A673 (cell line): Measurements from ENCODE around the gene FBXL17. TPM values are rescaled to one million over a fixed set of nuclear protein-coding genes. Genes with fewer than 3 reads are reported as not detected.

Experiments used
- BruUV-seq: library from RNA; stranded (reverse); fragments of 400-500 nt; replicated peaks from 2 replicates; lab custom pipeline; 2021; lab: Mats Ljungman, UMichigan
- CTCF ChIA-PET: fragments of 300-600 bp; sonication (Branson Sonifier 250); formaldehyde crosslinking; loops from one replicate; lab custom pipeline; 2022; ENCODE audit warnings: antibody characterized with exemption; lab: Charles Lee
- POLR2A ChIA-PET: fragments of 300-600 bp; sonication (Branson Sonifier 250); formaldehyde crosslinking; loops from one replicate; lab custom pipeline; 2022; ENCODE audit warnings: antibody characterized with exemption; ENCODE audit not compliant: low non-redundant PET; lab: Charles Lee
- DNase-seq: peaks from one replicate; pipeline ENCODE4 v3.0.0-alpha.2; 2015; ENCODE audit warnings: low spot score
- H3K27ac ChIP-seq: fragments of 200-600 bp; sonication (generic); 2 replicates; pipeline ENCODE4 v1.5.1; 2016; ENCODE audit warnings: mixed run types, low read depth, mild to moderate bottlenecking, mixed read lengths, antibody characterized with exemption, low read length; ENCODE audit not compliant: poor library complexity, severe bottlenecking
- H3K27me3 ChIP-seq: fragments of 200-600 bp; sonication (generic); replicated peaks from 2 replicates; pipeline ENCODE4 v1.6.1; 2017; ENCODE audit warnings: mixed run types, low read depth, mild to moderate bottlenecking, mixed read lengths, antibody characterized with exemption, low read length; ENCODE audit not compliant: insufficient read depth, poor library complexity
- H3K36me3 ChIP-seq: fragments of 200-600 bp; sonication (generic); 2 replicates; pipeline ENCODE4 v1.6.1; 2016; ENCODE audit warnings: mixed run types, mild to moderate bottlenecking, mixed read lengths, antibody characterized with exemption, low read length; ENCODE audit not compliant: insufficient read depth, poor library complexity, severe bottlenecking
- H3K4me1 ChIP-seq: fragments of 200-600 bp; sonication (generic); 2 replicates; pipeline ENCODE4 v1.6.1; 2017; ENCODE audit warnings: mixed run types, mild to moderate bottlenecking, mixed read lengths, antibody characterized with exemption, low read length; ENCODE audit not compliant: insufficient read depth, poor library complexity, severe bottlenecking
- H3K4me3 ChIP-seq: fragments of 200-600 bp; sonication (generic); 2 replicates; pipeline ENCODE4 v1.5.1; 2016; ENCODE audit warnings: low read depth, mixed run types, mild to moderate bottlenecking, mixed read lengths, low read length; ENCODE audit not compliant: poor library complexity, severe bottlenecking
- H3K9me3 ChIP-seq: fragments of 200-600 bp; sonication (generic); 2 replicates; pipeline ENCODE4 v1.6.1; 2016; ENCODE audit warnings: mixed run types, low read depth, mild to moderate bottlenecking, mixed read lengths, antibody characterized with exemption, low read length; ENCODE audit not compliant: poor library complexity, severe bottlenecking
- CTCF ChIP-seq: fragments of 300-800, 200-600 bp; sonication (generic); conservative IDR thresholded peaks from 2 replicates; pipeline ENCODE4 v1.5.1; 2017; ENCODE audit warnings: low read depth, mild to moderate bottlenecking, antibody characterized with exemption, low read length, moderate library complexity, mixed read lengths
- EZH2 ChIP-seq: fragments of 200-600 bp; sonication (generic); IDR thresholded peaks from 2 replicates; pipeline ENCODE4 v1.6.1; 2017; ENCODE audit warnings: borderline replicate concordance, low read depth, mild to moderate bottlenecking, mixed read lengths, antibody characterized with exemption, low read length; ENCODE audit not compliant: poor library complexity, severe bottlenecking
- intact Hi-C: fragments of 100-400 bp; cut with micrococcal nuclease; formaldehyde crosslinking; loops from one replicate; pipeline ENCODE4 v1.10.0; 2022; ENCODE audit not compliant: unreplicated experiment
- total RNA-seq: library from RNA; stranded (reverse); gene quantifications from 2 replicates; pipeline ENCODE4 v1.2.3, GENCODE V29; 2021

Gene FBXL17
- total RNA-seq, 1 experiment from 2014 or later: 5.7 TPM

DNA sequence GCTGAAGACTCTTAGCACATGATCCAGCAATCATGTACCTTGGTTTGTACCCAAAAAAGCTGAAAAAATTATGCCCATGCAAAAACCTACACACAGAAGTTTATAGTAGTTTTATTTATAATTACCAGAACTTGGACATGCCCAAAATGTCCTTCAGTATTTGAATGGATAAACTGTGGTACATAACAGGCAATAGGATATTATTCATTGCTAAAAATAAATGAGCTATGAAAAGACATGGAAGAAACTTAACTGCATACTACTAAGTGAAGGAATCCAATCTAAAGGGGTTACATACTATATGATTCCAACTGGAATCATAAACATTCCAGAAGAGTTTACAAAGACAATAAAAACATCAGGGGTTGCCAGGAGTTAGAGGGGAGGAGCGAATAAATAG is 25.6 kb downstream of the FBXL17 start:
- no peak overlapping the region for H3K27ac ChIP-seq
- intact Hi-C loops: no loop called here
- no peak for TF ChIP-seq EZH2
- TF ChIP-seq CTCF: no peak
- no peak overlapping the region for H3K4me3 ChIP-seq
- POLR2A ChIA-PET: no interaction called here
- CTCF ChIA-PET: no interaction called here
- no peaks in the 10 kb centered on the region for H3K36me3 ChIP-seq
- no TSS peak for BruUV-seq
- H3K27me3 ChIP-seq: no peaks in the 10 kb centered on the region
- no peaks in the 10 kb centered on the region for H3K4me1 ChIP-seq
- DNase-seq: no peak
- H3K9me3 ChIP-seq: no peaks in the 10 kb centered on the region

- Histone ChIP-seq H3K36me3 (no peaks in the 10 kb centered on the region), H3K4me3 (no peak overlapping the region), H3K4me1 (no peaks in the 10 kb centered on the region), H3K9me3 (no peaks in the 10 kb centered on the region), H3K27ac (no peak overlapping the region), H3K27me3 (no peaks in the 10 kb centered on the region)
- intact Hi-C loops: no loop called here
- BruUV-seq: no TSS peak
- TF ChIP-seq CTCF (no peak), EZH2 (no peak)
- no peak for DNase-seq
- ChIA-PET POLR2A (no interaction called here), CTCF (no interaction called here)
Measured at GRCh38 chr5:108353087-108353486, 28.8 kb downstream of the FBXL17 start.

- no TSS peak for BruUV-seq
- ChIA-PET POLR2A (no interaction called here), CTCF (interaction anchor here (0.6 to 1.6 kb wide), 4 partner anchors 44 to 1502 kb away, joined by 3 to 26 read pairs (median 6); no protein-coding TSS in a partner anchor)
- Histone ChIP-seq H3K27ac (no peak overlapping the region), H3K4me3 (no peak overlapping the region), H3K27me3 (no peaks in the 10 kb centered on the region), H3K36me3 (no peaks in the 10 kb centered on the region), H3K4me1 (no peaks in the 10 kb centered on the region), H3K9me3 (no peaks in the 10 kb centered on the region)
- DNase-seq: peak; percentile 69
- intact Hi-C loops: loop anchor here (2.0 to 5.0 kb wide), 2 partner anchors 85 to 198 kb away; no protein-coding TSS in a partner anchor
- TF ChIP-seq EZH2 (no peak), CTCF (peak; percentile 53)
Measured at GRCh38 chr5:108345541-108346171, 36.2 kb downstream of the FBXL17 start.
